Fibroblast of skin of left biceps (primary cell): ENCODE results near the gene APOBEC2.

Source experiments
- DNase-seq, 2 experiments: peaks; one replicate each; pipeline ENCODE4 v3.0.0-alpha.2; 2013; ENCODE audit warnings: low read depth in 2 of 2

APOBEC2 gene

GRCh38 chr6:41037107-41037900 is 15.7 kb upstream of the APOBEC2 start:
- no peak for DNase-seq

DNA sequence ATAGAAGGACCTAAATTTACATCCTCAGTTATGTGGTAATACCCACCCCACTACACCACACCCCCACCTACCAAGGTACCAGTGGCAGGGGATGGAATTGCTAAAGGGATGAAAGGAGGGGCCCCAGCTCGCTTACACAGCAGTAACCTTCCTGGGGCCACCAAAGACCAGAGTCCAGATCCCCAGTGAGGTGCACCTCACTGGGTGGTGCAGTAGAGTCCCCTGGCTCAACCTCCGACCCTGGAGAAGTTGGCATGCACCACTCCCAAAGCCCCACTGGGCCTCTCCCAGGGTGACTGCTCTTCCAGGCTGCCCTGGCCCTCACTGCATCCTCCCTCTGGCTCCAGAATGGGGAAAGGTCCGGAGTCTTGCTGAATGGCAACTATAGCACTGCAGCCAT is 14.8 kb upstream of the APOBEC2 start:
- no peak for DNase-seq

GRCh38 chr6:41039060-41039998 is 13.7 kb upstream of the APOBEC2 start, which contains the start of gene UNC5CL:
UNC5CL (minus strand) TSS chr6:41039221; CDS start chr6:41035074, 4,147 bp downstream.
- no peak for DNase-seq

- no peak for DNase-seq
Measured at GRCh38 chr6:41040101-41040939, 12.7 kb upstream of the APOBEC2 start.

GRCh38 chr6:41040940-41041536 is 12.0 kb upstream of the APOBEC2 start:
- DNase-seq, result no peak

- no peak for DNase-seq
Measured at GRCh38 chr6:41042226-41043055, 10.6 kb upstream of the APOBEC2 start, which contains the start of gene TSPO2. TSPO2 (plus strand) TSS chr6:41042467; CDS start chr6:41042986, 519 bp downstream.

DNA sequence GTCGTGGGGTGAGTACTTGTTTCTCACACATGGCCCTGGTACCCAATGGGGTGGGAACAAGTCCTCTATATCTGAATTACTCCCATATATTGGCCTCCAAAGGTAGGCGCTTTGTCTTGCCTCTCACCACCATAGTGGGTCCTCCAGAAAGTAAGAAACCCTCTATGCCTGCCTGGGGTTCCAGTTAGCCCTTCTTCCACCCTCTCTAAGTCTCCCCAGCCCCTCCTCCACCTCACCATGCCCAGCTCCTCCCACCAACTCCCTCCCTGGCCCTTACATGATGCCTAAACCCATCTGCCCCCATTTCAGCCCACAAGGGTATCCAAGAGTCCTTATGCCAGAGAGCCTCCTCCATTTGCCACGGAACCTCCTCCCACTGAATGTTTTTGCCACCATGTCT is 9.9 kb upstream of the APOBEC2 start:
- DNase-seq, result no peak

GRCh38 chr6:41045664-41046063 is 7.3 kb upstream of the APOBEC2 start:
- DNase-seq, result no peak

- DNase-seq, result no peak
Measured at GRCh38 chr6:41046084-41046483, 6.9 kb upstream of the APOBEC2 start.

DNA sequence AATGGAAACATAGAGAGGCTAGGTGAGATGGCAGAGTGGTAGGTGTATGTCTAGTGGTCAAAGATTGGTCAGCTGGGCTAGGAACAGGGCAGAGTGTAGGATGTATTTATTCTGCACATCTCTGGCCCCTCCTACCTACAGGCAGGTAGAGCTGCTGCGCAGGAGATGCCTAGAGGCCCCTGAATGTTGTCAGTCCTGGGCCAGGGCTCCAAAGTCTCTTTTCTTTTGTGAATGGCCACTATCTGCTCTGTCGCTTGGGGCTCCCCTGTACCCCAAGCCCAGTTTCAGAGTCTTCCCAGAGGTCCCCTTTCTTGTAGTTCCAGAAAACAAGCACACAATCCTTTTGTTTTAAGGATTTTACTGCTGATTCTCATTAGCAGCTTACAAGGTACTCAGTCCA is 5.7 kb upstream of the APOBEC2 start:
- no peak for DNase-seq

DNA sequence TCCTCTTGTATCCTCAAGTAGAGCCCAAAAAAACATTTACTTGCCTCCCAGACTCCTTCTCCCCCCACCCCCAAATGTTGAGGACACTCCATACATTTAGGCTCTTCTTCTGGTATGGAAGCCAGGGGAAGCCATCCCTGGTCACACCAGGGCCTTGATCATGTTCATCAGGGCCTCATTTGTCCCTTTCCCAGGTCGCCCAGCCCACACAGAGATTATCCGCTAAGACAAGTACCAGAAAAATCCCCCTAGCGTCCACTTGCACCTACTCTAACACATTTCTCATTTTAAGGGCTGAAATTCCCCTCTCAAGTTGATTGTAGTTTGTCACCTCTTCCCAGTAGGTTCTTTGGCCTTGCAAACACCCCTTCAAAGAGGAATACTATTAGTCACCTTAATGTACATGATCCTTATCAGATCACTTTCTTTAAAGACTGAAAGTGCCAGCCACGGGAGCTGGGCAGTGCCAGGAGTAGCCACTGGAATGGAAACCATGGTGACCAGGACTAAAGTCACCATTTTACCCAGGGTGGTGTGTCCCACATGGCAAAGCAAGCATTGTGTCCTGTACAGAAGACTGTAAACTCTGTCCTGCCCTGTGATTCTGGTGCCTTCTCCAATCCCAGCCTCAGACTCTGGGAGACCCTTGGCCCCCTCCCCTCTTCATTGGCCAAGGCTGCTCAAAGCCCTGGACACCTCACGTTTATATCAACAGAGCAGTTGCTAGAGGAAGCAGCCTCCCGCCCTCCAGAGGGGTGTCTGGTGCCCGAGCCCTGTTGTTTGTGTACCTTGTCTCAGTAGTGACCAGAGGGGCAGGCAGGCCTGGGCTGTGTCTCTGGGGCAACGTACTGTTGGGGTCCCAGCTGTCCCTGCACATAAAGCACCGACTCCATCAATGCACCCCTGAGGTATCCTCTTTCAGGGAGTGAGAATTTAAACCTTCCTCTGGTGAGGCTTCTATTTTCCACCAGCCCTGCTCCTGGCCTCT is 5.0 kb upstream of the APOBEC2 start:
- no peak for DNase-seq

DNA sequence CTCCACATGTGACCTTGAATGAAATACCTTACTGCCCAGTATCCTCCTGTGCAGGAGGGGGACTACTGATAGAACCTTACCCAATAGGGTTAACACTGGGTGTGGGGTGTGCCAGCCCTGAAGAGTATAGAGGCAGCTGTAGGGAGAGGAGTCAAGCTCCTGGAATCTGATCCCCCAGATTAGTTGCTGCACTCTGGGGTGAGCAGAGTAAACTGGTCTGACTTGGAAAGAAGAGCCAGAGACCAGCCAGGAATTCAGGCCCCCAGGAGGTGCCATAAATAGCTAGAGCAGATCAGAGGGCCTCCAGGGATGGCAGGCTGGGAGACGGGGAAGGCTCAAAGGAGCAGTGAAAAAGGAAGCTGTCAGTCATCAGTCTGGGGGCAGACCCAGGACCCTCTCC is 3.5 kb upstream of the APOBEC2 start:
- DNase-seq, result no peak

GRCh38 chr6:41049955-41050354 is 3.0 kb upstream of the APOBEC2 start:
- DNase-seq, result no peak

GRCh38 chr6:41050536-41050935 is 2.5 kb upstream of the APOBEC2 start:
- no peak for DNase-seq

DNA sequence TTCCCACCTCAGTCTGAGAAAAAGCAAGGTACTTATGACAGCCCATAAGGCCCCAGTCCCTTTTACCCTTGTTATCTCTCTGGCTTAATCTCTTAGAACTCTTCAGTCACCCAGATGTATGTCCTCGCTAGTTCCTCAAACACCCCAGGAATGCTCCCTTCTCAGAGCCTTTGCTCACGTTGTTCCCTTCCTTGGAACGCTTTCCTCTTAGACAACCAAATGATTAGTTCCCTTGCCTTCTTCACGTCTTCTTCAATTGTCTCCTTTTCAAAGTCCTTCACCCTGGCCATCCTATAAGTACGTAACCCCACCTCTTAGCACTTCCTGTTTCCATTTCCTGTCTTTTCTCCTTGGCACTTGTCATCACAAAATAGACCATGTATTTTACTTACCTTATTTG is 1.1 kb upstream of the APOBEC2 start:
- no peak for DNase-seq

DNA sequence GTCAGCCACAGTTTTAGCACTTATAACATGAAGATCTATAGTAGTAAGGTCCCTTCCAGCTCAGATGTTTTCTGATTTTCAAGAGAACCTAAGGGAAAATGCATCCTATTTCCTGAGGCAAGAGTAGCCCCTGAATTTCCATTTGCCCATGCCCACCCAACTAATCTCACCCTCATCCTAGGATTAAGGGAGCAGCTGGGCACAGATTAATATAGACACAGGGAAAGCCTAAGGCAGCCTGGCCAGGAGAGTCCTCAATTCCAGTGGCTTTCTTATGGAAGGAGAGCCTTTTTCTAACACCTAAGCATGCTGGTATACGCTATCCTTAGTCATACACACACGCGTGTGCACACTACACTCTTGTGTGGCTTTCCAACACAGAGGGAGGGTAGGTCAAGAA is 1.5 kb downstream of the APOBEC2 start:
- no peak for DNase-seq

DNA sequence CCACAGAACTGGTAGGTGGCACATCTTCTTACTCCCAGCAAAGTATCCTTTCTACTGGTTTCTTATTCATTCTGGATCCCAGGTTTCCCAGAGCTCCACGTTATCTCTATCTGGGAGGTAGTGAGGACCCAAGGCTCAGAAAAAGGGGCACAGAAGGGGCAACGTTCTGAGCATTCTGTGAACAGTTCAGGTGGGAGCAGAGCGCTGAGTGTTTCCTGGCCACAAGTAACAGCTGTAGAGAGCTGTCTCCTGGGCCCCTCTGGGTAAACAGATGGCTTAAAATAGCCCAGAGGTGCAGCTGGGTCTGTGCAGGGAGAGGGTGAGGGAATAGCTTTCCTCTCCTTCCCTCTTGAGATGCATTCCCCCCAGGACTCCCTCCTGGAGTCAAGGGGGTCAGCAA is 2.1 kb downstream of the APOBEC2 start:
- DNase-seq, result no peak

GRCh38 chr6:41056768-41057490 is 3.9 kb downstream of the APOBEC2 start:
- no peak for DNase-seq

- no peak for DNase-seq
Measured at GRCh38 chr6:41058783-41059181, 5.8 kb downstream of the APOBEC2 start.
